GM18861 (cell line): ENCODE measurements around the gene XRN1.
A peak's percentile ranks its signal among the peaks of the same experiment; 100 is the strongest.
"Not testable (repeated sequence)": the region's sequence is repeated elsewhere in the genome, so short reads cannot be mapped to it uniquely, and the experiment has no call there.

Experiments used
- ATAC-seq: cut with Tn5 transposase; IDR thresholded peaks from one replicate; pipeline ENCODE4 v1.9.1; 2021; ENCODE audit not compliant: unreplicated experiment

XRN1 gene

GRCh38 chr3:142353571-142353970 is 94.3 kb downstream of the XRN1 start:
- no peak for ATAC-seq

DNA sequence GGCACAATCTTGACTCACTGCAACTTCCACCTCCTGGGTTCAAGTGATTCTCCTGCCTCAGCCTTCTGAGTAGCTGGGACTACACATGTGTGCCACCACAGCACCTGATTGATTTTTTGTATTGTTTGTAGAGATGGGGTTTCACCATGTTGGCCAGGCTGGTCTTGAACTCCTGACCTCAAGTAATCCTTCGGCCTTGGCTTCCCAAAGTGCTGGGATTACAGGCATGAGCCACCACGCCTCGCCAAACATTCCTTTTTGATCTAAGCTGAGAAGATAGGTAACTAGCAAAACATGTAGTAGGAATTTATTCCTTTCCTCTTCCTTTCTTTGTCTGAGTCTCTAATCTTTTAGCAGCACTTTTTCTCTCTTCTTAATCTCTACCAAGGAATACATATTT is 95.1 kb downstream of the XRN1 start:
- ATAC-seq = not testable (repeated sequence)

DNA sequence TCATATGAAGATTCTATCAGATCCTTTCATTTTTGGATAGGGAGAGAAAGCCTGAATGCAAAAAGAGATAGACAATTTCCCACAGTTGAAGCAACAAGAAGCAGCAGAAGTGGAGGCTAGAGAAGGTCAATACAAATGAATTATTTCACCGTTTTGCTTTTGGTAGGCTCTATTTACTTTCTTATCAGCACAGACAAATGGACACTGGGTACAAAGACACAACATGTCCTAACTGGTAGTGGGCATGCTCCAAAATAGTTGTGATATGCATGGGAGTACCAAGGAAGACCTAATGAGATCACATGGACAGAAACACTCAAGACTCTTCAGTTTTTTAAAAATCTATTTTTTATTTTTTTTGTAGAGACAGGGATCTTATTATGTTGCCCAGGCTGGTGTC is 99.4 kb downstream of the XRN1 start:
- ATAC-seq = no peak

DNA sequence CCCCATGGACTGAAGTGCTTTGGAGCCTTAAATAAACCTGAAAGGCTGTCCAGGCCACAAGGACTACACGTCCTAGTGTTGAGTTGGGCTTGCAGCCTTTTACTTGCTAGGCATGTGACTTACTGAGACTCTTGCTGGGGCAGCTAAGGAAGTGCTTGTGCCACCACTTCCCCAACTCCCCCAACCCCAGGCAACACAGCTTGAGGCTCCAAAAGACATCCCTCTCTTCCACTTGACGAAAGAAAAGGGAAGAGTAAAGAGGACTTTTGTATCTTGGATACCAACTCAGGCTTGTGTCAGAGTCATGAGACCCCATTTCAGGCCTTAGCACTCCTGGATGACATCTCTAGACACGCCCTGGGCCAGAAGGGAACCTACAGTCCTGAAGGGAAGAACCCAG is 109.8 kb downstream of the XRN1 start:
- ATAC-seq = no peak

GRCh38 chr3:142332390-142332789 is 115.4 kb downstream of the XRN1 start:
- ATAC-seq = no peak

- not testable (repeated sequence) for ATAC-seq
Observed at GRCh38 chr3:142324275-142324953, 123.4 kb downstream of the XRN1 start.

DNA sequence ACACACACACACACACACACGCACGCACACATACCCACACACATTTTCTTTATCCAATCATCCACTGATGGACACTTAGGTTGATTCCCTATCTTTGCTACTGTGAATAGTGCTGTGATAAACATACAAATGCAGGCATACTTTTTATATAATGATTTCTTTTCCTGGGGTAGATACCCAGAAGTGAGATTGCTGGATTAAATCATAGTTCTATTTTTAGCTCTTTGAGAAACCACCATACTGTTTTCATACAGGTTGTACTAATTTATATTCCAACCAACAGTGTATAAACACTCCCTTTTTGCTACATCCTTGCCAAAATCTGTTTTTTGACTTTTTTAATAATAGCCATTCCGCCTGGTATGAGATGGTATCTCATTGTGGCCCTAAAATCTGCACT is 127.9 kb downstream of the XRN1 start:
- no peak for ATAC-seq

- no peak for ATAC-seq
Observed at GRCh38 chr3:142319094-142319493, 128.7 kb downstream of the XRN1 start.

GRCh38 chr3:142318331-142318730 is 129.5 kb downstream of the XRN1 start:
- no peak for ATAC-seq

GRCh38 chr3:142315978-142316388 is 131.9 kb downstream of the XRN1 start:
- ATAC-seq = not testable (repeated sequence)

- ATAC-seq = no peak
Observed at GRCh38 chr3:142315083-142315482, 132.8 kb downstream of the XRN1 start.

DNA sequence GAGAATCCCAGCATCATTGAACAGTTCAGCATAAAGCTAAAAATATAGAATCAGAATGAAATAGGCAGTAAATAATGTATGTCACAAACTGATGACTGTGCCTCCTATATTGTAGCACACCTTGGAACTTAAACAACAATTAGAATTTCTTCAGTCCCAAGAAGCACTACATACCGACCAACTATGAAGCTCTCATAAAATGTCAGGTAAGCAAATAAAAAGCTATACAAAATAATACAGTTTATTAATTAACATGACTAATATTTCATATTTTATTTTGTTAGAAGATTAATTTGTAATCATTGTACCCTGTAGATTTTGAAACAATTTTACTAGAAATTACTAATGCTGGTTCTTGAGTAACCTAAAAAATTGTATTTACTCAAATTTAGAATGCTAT is 137.4 kb downstream of the XRN1 start:
- no peak for ATAC-seq

GRCh38 chr3:142302847-142303246 is 145.0 kb downstream of the XRN1 start:
- not testable (repeated sequence) for ATAC-seq

- ATAC-seq = no peak
Observed at GRCh38 chr3:142298626-142299025, 149.2 kb downstream of the XRN1 start.

DNA sequence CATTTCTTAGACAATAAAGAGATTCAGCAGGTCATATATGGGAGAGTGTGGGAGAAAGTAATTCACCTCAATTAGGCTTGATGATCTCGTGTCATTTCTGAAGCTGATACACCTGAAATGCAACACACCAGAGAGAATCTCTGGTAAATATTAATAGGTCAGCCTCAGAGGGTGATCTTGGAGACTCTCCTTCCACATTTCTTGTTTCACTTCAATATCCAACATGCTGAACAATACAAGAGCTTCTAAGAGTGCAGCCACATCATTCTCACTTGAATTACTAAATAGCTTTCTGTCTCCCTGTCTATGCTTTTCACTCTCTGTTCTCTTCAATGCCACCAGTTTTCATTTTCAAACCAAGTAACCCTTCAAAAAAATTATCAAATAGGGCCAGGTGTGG is 151.3 kb downstream of the XRN1 start:
- peak; percentile 48 for ATAC-seq

- ATAC-seq = no peak
Observed at GRCh38 chr3:142287866-142288638, 159.8 kb downstream of the XRN1 start.

DNA sequence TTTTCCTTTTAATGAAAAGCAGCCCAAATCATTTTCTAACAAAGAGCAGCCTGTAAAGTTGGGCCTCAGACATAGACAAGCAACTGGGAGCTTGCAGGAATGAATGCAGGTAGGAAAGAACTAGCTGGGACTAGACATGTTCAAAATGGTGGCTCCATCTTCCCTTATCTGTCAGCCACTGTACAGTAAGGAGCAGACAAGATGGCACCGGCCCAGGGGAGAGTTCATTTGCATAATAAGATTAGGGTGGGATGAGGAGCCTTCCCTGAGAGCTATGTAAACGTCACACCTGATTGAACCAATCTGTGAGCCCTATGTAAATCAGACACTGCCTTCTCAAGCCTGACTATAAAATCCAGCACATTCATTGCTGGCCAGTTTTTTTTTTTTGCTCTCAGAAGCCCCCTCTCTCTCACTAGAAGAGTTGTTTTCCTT is 162.7 kb downstream of the XRN1 start:
- no peak for ATAC-seq

GRCh38 chr3:142282503-142282902 is 165.3 kb downstream of the XRN1 start:
- ATAC-seq = no peak

- ATAC-seq = no peak
Observed at GRCh38 chr3:142281474-142281873, 166.4 kb downstream of the XRN1 start.

GRCh38 chr3:142279965-142280590 is 167.8 kb downstream of the XRN1 start:
- peak; percentile 63 for ATAC-seq

DNA sequence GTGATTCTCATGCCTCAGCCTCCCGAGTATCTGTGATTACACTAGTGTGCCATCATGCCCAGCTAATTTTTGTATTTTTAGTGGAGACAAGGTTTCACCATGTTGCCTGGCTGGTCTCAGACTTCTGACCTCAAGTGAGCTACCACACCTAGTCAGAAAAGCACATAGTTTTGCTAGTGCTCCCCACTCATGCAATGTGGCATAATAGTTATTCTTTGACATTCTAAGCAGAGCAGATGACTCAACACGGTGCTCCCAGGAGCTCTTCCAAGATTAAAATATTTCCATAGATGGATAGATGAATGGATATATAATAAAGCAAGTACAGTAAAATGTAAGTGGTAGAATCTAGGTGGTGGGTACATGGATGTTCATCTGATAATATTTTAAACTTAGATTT is 169.4 kb downstream of the XRN1 start:
- no peak for ATAC-seq

- no peak for ATAC-seq
Observed at GRCh38 chr3:142276781-142277180, 171.1 kb downstream of the XRN1 start.
